GM12874 (cell line): ENCODE data around the gene TCF7.

Experiments
- CTCF ChIP-seq: IDR thresholded peaks from 2 replicates; pipeline ENCODE4 v1.5.1; 2011; ENCODE audit warnings: low read depth, mild to moderate bottlenecking, control low read depth, low read length, moderate library complexity; ENCODE audit not compliant: insufficient read depth

TCF7 gene

GRCh38 chr5:134075102-134075501 is 39.4 kb upstream of the TCF7 start:
- no peak for TF ChIP-seq CTCF

GRCh38 chr5:134077926-134078580 is 36.4 kb upstream of the TCF7 start:
- TF ChIP-seq CTCF: no peak

GRCh38 chr5:134079748-134080581 is 34.5 kb upstream of the TCF7 start:
- TF ChIP-seq CTCF: no peak

GRCh38 chr5:134082264-134082992 is 32.1 kb upstream of the TCF7 start:
- no peak for TF ChIP-seq CTCF

- TF ChIP-seq CTCF: no peak
Observed at GRCh38 chr5:134083517-134083916, 31.0 kb upstream of the TCF7 start.

GRCh38 chr5:134084022-134084565 is 30.4 kb upstream of the TCF7 start:
- TF ChIP-seq CTCF: no peak

- TF ChIP-seq CTCF: no peak
Observed at GRCh38 chr5:134084570-134084969, 29.9 kb upstream of the TCF7 start.
